HG03097 (cell line): ENCODE data around the gene SLC35A4.
"Not testable (repeated sequence)": the region's sequence is repeated elsewhere in the genome, so short reads cannot be mapped to it uniquely, and the experiment has no call there.

ENCODE experiments used
- ATAC-seq: cut with Tn5 transposase; IDR thresholded peaks from one replicate; pipeline ENCODE4 v1.9.1; 2021; ENCODE audit not compliant: unreplicated experiment, low FRiP score

Gene SLC35A4

DNA sequence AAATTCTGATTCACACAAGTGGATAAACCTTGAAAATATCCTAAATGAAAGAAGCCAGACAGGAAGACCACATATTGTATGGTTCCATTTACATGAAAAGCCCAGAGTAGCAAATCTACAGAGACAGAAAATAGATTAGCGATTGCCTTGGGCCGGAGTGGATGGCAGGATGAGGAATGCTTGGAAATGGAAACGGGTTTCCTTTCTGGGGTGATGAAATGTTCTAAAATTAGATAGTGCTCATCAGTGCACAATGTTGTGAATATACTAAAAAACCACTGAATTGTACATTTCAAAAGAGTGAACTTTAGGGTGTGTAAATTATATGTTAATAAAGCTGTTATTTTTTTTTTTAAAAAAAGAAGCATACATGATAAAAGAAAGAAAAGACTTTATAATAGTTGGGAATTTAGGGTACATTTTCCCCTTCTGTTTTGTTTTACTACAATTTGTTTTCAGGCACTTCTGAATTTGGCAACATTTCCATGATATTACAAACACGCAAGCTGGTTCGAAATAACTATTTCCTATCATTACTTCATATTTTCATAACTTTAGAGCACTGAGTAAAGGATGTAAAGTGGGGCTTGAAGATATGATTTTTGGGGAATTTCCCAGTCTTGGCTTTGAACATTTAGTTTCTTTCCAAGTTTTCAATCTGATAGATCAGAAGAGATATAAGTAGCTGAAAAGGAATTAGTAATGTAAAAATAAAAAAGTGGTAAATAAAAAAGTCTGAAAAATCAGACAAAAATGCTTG, 23.9 kb downstream of the SLC35A4 start:
- ATAC-seq, result no peak

DNA sequence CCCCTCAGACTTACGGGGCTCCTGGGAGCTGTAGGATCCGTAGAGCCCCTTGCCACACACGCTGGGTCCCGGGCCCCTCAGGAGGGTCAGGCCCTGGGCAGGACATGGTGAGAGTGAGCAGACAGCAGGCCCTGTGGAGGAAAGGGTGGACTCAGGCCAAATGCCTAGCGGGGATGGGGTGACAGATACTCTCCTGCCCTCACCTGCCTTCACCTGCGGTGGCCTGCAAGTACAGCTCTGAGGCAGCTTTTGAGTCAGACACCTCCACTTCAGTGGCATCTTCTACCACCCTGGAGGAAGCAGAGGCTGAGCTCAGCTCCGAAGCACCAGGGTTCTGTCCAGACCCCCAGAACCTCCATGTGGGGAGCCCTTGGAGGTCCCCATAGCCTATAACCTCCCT, 26.2 kb downstream of the SLC35A4 start:
- ATAC-seq, result no peak

DNA sequence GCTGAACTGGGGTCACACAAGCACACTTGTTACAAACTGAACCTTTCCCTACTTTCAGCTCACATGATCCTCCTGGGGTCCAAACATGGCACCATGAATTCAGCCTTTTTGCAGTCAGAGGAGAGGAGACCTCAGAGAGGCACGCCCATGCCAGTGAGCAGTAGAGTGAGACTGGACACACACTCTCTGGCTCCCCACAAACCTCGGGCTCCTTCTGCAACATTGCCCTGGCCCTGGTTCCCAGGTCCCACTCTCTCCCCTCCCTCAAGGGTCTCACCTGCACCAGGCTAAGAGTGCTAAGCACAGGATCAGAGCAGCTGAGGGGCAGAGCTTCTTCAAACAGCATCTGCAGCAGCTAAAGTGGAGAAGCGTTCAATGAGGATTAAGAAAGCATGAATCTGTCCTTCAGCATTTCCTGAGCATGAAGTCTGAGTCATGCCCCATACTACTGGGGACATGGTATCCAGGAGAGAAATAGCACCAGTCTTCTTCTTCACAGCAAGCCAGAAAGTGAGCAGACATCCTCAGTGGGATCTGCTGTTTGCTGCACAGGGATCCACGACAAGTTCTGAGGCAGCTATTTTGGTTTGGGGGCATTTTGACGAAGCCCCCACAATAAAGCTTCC, 27.2 kb downstream of the SLC35A4 start:
- ATAC-seq, result no peak

DNA sequence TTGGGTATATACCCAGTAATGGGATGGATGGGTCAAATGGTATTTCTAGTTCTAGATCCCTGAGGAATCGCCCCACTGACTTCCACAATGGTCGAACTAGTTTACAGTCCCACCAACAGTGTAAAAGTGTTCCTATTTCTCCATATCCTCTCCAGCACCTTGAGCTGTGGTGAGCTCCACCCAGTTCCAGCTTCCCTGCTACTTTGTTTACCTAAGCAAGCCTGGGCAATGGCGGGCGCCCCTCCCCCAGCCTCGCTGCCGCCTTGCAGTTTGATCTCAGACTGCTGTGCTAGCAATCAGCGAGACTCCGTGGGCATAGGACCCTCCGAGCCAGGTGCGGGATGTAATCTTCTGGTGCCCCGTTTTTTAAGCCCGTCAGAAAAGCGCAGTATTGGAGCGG, 28.4 kb downstream of the SLC35A4 start:
- not testable (repeated sequence) for ATAC-seq

DNA sequence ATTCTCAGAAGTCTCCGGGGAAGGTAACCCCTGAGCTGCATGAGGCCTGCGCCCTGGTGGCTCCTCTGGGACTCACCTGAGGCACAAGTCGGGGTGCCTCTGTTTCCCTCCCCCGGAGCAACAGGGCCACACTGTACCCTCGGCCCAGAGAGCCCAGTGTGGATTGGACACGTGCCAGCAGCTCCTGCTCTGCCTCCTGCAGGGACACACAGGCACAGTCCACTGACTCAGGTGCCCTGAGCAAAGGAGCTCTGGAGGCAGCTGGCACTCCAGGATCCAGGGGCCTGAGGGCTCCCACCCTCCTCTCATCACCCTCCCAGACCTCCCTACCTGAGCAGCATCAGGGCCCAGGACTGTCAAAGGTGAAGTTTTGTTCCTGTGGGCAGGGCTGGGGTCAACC, 29.5 kb downstream of the SLC35A4 start:
- no peak for ATAC-seq

DNA sequence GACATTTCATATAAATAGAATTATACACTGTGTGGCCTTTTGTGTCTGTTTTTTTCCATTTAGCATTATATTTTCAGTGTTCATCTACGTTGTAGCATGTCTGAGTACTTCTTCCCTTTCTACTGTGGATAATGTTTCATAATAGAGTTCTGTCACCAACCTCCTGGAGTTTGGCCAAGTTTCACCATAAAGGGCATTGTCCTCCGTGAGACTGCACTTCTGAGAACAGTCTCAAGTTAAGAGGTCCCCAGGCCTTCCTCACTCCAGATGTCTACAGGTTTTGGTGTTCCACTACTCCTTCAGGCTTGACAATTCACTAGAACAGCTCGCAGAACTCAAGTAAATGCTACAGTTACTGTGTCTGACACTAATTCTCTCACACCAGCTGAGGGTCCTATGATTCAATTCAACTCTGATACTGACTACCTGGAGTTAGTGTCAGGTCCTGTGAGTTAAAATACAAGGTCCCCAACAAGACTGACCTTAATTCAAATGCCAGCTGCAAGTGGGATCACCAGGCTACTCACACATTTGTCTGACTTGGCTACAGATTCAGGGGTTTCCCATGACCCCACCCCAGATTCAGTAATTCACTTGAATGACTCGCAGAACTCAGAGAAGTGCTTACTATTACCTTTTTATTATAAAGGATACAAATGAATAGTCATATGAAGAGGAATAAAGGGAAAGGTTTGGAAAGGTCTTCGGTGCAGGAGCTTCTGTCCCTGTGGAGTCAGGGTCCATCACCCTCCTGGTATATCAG, 31.1 kb downstream of the SLC35A4 start:
- ATAC-seq, result no peak

DNA sequence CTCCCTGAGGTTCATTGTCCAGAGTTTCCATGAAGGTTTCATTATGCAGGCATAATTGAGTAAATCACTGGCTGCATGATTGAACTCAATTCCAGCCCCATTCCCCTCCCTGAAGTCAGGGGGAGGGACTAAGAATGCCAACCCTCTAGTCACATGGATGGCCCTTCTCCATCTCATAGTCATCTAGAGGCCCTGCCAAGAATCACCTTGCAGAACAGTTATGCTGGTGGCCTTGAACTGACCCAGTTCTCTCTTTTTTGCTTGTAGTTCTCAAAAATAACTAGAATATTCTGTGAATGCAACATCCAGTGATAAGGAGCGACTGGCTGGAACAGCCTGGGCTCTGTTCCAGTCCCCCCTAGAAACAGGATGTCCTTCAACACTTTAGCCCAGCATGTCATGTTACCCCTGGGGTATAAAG, 31.7 kb downstream of the SLC35A4 start:
- ATAC-seq, result no peak

DNA sequence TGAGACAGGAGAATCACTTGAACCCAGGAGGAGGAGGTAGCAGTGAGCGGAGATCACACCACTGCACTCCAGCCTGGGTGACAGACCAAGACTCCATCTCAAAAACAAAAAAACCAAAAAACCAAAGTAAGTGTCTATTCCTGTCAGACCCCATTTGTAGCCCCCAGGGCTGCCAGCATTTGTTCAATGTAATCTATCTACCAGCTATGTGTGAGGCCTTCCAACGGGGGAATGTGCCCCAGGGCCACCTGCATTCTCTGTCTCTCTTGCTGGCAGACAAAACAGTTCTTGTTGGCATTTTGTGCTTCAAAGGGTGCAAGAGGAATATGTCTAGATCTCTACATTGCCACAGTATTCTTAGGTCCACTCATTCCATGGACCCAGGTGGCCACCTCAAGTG, 34.2 kb downstream of the SLC35A4 start:
- ATAC-seq, result no peak

DNA sequence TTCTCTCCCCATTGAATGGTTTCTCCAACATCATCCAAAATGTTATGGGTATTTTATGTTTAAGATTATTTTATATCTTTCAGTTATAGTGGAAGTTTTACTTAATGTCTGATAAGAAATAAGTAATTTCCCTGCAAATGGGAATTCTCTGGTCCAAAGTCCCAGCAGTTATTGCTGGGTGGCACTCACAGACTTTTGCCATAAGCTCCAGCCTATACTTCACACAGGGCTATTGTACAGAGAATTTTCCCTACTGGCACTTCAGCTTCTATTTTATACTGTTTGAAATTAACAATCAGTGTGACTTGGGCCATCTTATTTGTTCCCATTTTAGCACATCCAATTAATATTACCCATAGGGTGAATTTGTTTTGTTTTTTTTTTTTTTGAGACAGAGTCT, 35.5 kb downstream of the SLC35A4 start:
- no peak for ATAC-seq

DNA sequence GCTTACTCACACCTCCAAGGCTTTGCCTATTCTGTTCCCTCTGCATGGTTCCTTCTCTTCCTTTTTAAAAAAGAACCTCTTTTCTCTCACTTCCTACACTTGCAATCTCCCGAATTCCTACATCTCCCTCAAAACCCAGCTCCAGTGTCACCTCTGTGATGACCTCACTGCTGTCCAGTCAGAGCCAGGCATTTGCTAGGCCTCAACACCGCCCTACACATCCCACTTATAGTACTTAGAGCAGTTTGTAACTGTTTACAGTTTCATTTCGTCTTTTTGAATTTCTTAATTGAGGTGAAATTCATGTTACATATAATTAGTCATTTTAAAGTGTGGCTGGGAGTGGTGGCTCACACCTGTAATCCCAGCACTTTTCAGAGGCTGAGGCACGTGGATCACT, 37.5 kb downstream of the SLC35A4 start:
- no peak for ATAC-seq

DNA sequence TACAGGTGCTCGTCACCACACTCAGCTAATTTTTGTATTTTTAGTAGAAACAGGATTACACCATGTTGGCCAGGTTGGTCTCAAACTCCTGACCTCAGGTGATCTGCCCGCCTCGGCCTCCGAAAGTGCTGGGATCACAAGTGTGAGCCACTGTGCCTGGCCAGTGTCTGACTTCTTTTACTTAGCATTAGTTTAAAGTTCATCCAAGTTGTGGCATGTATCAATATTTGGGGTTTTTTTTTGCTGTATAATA, 38.7 kb downstream of the SLC35A4 start:
- ATAC-seq, result not testable (repeated sequence)

DNA sequence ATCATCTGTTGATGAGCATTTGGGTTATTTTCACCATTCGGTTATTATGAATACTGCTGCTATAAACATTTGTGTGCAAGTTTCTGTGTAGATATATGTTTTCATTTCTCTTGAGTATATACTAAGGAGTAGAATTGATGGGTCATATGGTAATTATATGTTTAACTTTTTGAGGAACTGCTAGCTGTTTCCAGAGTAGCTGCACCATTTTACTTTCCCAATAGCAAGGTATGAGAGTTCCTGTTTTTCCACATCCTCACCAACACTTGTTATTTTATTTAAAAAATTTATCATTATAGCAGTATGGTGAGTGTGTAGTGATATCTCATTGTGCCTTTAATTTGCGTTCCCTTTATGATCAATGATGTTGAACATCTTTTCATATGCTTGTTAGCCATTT, 39.1 kb downstream of the SLC35A4 start:
- no peak for ATAC-seq

DNA sequence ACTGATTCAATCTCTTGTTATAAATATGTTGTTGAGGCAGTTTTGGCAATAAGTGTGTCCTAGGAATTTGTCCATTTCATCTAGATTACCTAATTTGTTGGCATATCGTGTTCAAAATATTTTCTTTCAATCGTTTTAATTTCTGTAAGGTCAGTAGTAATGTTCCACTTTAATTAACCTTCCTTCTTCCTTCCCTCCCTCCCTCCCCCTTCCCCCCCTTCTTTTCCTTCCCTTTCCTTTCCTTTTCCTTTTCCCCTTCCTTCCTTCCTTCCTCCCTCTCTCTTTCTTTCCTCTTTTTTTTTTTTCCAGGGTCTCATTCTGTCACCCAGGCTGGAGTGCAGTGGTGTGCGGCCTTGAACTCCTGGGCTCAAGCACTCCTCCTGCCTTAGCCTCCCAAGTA, 41.3 kb downstream of the SLC35A4 start:
- no peak for ATAC-seq

DNA sequence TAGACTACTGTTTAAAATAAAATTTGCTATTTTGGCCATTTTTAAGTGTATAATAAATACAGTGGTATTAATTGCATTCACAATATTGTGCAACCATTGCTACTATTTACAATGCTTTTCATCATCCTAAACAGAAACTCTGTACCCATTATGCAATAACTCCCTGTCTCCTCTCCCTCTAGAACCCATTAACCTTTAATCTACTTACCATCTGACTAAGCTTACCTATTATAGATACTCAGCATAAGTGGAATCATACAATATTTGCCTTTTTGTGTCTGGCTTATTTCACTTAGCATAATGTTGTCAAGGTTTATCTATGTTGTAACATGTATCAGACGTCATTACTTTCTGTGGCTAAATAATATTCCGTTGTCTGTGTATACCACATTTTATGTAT, 42.4 kb downstream of the SLC35A4 start:
- no peak for ATAC-seq

DNA sequence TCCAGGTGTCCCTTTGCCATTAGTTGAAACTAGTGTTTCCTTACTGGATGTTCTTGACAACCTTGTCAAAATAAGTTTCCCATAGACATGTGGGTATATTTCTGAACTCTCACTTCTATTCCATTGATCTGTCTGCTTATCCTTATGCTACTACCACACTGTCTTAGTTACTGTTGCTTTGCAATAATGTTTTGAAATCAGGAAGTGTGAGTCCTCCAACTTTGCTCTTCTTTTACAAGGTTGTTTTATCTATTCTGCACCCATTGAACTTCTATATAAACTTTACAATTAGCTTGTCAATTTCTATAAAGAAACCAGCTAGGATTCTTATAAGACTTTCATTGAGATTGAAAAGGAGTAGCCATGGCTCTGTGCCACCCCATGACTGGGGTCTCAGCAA, 44.1 kb downstream of the SLC35A4 start:
- no peak for ATAC-seq

DNA sequence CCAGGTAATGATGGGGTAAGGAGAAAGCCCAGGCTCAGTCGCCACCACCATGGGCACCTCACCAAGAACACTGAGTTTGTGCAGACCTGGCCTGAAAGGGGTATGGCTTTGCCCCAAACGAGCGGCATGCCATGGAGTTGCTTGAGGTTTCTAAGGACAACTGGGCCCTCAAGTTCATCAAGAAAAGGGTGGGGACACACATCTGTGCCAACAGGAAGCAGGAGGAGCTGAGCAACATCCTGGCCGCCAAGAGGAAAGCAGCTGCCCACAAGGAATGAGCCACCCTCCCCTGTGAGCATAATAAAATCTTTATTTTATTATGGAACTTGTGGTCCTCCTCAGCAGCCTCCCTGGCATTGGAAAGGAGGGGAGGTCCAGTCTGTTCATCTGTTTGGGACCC, 44.5 kb downstream of the SLC35A4 start:
- ATAC-seq, result no peak

DNA sequence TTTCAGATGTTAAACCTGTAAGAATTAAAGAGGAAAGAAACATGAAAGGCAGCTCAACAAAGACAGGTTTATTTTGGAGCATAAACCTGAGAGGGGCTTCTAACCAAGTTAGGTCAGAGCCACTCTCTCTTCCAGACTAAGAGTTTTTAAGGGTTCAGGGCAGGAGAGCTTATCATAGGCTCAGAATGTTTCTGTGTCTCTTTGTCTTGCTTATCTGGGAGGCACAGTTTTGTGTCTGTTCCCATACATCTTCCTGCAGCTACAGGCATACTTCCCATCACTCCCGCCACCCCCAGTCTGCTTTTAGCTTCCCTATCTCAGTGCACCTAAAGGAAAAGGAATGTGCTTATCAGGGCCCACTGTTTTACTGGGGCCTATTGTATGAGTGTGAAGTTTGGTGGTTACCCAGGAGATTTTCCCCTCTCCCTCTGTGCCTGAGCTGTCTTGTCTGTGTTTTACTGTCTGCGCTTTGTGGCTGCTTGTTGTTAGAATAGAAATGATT, 46.4 kb downstream of the SLC35A4 start:
- ATAC-seq, result no peak
